HG02610 (cell line): ENCODE results near the gene PTPN7.
"Not testable (repeated sequence)": the region's sequence is repeated elsewhere in the genome, so short reads cannot be mapped to it uniquely, and the experiment has no call there.

ENCODE experiments used
- ATAC-seq: cut with Tn5 transposase; IDR thresholded peaks from one replicate; pipeline ENCODE4 v1.9.1; 2021; ENCODE audit warnings: mild to moderate bottlenecking, moderate library complexity; ENCODE audit not compliant: unreplicated experiment

Gene PTPN7

GRCh38 chr1:202154148-202154765 is 6.1 kb downstream of the PTPN7 start:
- ATAC-seq = no peak

- no peak for ATAC-seq
Measured at GRCh38 chr1:202153284-202153683, 7.1 kb downstream of the PTPN7 start.

GRCh38 chr1:202152399-202152798 is 8.0 kb downstream of the PTPN7 start:
- no peak for ATAC-seq

GRCh38 chr1:202151045-202151444 is 9.4 kb downstream of the PTPN7 start:
- ATAC-seq = no peak

- ATAC-seq = no peak
Measured at GRCh38 chr1:202150602-202151001, 9.8 kb downstream of the PTPN7 start.

GRCh38 chr1:202150187-202150586 is 10.2 kb downstream of the PTPN7 start:
- ATAC-seq = no peak

- no peak for ATAC-seq
Measured at GRCh38 chr1:202149566-202149965, 10.8 kb downstream of the PTPN7 start.

GRCh38 chr1:202148391-202148790 is 12.0 kb downstream of the PTPN7 start:
- no peak for ATAC-seq

GRCh38 chr1:202146993-202147392 is 13.4 kb downstream of the PTPN7 start:
- ATAC-seq = no peak

- no peak for ATAC-seq
Measured at GRCh38 chr1:202146279-202146678, 14.1 kb downstream of the PTPN7 start.

GRCh38 chr1:202145744-202146140 is 14.7 kb downstream of the PTPN7 start:
- ATAC-seq = not testable (repeated sequence)

GRCh38 chr1:202145068-202145743 is 15.2 kb downstream of the PTPN7 start:
- no peak for ATAC-seq

- peak; percentile 49 for ATAC-seq
Measured at GRCh38 chr1:202144402-202145067, 15.9 kb downstream of the PTPN7 start, which contains the start of gene ARL8A. ARL8A (minus strand) TSS chr1:202144737; CDS start chr1:202144572, 165 bp downstream.

GRCh38 chr1:202143768-202144401 is 16.5 kb downstream of the PTPN7 start:
- peak; percentile 42 for ATAC-seq

GRCh38 chr1:202143011-202143767 is 17.2 kb downstream of the PTPN7 start:
- ATAC-seq = peak; percentile 21

- ATAC-seq = not testable (repeated sequence)
Measured at GRCh38 chr1:202141468-202141867, 18.9 kb downstream of the PTPN7 start.

- no peak for ATAC-seq
Measured at GRCh38 chr1:202140833-202141232, 19.6 kb downstream of the PTPN7 start.

GRCh38 chr1:202135221-202135721 is 25.1 kb downstream of the PTPN7 start:
- ATAC-seq = no peak

- ATAC-seq = no peak
Measured at GRCh38 chr1:202134645-202135172, 25.7 kb downstream of the PTPN7 start.

GRCh38 chr1:202133989-202134388 is 26.4 kb downstream of the PTPN7 start:
- no peak for ATAC-seq
